ENCODE data around the gene IFI27L2.

The IFI27L2 gene

DNA sequence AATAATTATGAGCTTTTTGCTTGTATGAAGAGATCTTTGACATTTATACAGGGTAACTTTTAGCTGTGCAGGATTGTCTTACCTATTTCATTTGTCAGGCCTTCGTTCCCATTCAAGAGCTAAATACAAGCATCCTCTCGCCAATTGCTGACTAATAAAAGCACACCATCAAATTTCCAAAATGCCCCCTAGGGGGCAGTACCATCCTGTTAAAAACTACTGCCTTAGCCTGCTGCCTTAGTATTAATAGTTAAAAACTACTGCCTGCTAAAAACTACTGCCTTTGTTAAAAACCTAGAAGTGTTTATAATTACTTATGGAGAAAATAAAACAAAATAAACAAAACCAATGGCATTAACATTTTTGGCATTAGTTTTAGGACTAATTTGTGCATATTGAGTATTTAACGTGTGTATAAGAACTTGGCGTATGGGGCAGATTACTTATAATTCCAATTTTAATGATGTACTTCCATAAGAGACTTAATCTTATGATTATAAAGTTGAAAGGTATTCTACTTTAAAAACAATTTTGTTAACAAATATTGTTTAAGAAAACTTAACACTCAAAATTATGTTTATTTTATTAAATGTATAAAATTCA, 3.0 kb upstream of the IFI27L2 start:
- no peaks in the 10 kb centered on the region for H3K9me3 ChIP-seq (ENCODE audit: low read length)
- H3K36me3 ChIP-seq (ENCODE audit: insufficient read depth, low read length) = no peaks in the 10 kb centered on the region
- peaks cover 8% of the 10 kb centered on the region for H3K4me1 ChIP-seq (ENCODE audit: insufficient read depth, low read length)
- H3K27me3 ChIP-seq (ENCODE audit: control insufficient read depth in 1 of 2, insufficient read depth in 2 of 2, low read length in 2 of 2) = no peaks in the 10 kb centered on the region
- no peak overlapping the region for H3K4me3 ChIP-seq (ENCODE audit: low read depth in 1 of 2, low read length in 2 of 2)
- no peak overlapping the region for H3K9ac ChIP-seq (ENCODE audit: low read length)
- no peak overlapping the region for H3K27ac ChIP-seq (ENCODE audit: low read depth, low read length)

- Histone ChIP-seq H3K27ac (ENCODE audit: low read depth, low read length) (peak overlapping the region; percentile 70), H3K9me3 (ENCODE audit: low read length) (no peaks in the 10 kb centered on the region), H3K4me1 (ENCODE audit: insufficient read depth, low read length) (peaks cover 8% of the 10 kb centered on the region), H3K27me3 (ENCODE audit: control insufficient read depth in 1 of 2, insufficient read depth in 2 of 2, low read length in 2 of 2) (no peaks in the 10 kb centered on the region), H3K36me3 (ENCODE audit: insufficient read depth, low read length) (no peaks in the 10 kb centered on the region), H3K9ac (ENCODE audit: low read length) (no peak overlapping the region), H3K4me3 (ENCODE audit: low read depth in 1 of 2, low read length in 2 of 2) (peak overlapping the region; percentile 55 to 74)
These were observed 482 bp upstream of the IFI27L2 start for GRCh38 chr14:94129758-94130414.

- Histone ChIP-seq H3K36me3 (ENCODE audit: insufficient read depth, low read length) (no peaks in the 10 kb centered on the region), H3K4me3 (ENCODE audit: low read depth in 1 of 2, low read length in 2 of 2) (peak overlapping the region in 1 of 2 donors; percentile 74), H3K9ac (ENCODE audit: low read length) (no peak overlapping the region), H3K4me1 (ENCODE audit: insufficient read depth, low read length) (peaks cover 8% of the 10 kb centered on the region), H3K9me3 (ENCODE audit: low read length) (no peaks in the 10 kb centered on the region), H3K27ac (ENCODE audit: low read depth, low read length) (no peak overlapping the region), H3K27me3 (ENCODE audit: control insufficient read depth in 1 of 2, insufficient read depth in 2 of 2, low read length in 2 of 2) (no peaks in the 10 kb centered on the region)
These were observed 1.1 kb downstream of the IFI27L2 start for GRCh38 chr14:94128216-94128839.

GRCh38 chr14:94127330-94127729, 2.1 kb downstream of the IFI27L2 start:
- Histone ChIP-seq H3K27ac (ENCODE audit: low read depth, low read length) (no peak overlapping the region), H3K4me1 (ENCODE audit: insufficient read depth, low read length) (peaks cover 8% of the 10 kb centered on the region), H3K36me3 (ENCODE audit: insufficient read depth, low read length) (no peaks in the 10 kb centered on the region), H3K9me3 (ENCODE audit: low read length) (no peaks in the 10 kb centered on the region), H3K9ac (ENCODE audit: low read length) (no peak overlapping the region), H3K4me3 (ENCODE audit: low read depth in 1 of 2, low read length in 2 of 2) (no peak overlapping the region), H3K27me3 (ENCODE audit: control insufficient read depth in 1 of 2, insufficient read depth in 2 of 2, low read length in 2 of 2) (no peaks in the 10 kb centered on the region)

DNA sequence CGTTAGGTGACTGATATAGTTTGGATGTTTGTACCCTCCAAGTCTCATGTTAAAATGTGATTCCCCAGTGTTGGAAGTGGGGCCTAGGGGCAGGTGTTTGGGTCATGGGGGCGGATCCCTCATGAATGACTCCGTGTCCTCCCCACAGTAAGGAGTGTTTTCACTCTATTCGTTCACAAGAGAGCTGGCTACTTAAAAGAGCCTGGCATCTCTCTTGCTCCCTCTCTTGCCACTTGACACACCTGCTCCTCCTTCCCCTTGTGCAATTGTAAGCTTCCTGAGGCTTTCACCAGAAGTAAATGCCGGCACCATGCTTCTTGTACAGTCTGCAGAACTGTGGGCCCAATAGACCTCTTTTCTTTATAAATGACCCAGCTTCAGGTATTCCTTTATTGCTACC, 2.6 kb downstream of the IFI27L2 start:
- Histone ChIP-seq H3K4me3 (ENCODE audit: low read depth in 1 of 2, low read length in 2 of 2) (no peak overlapping the region), H3K4me1 (ENCODE audit: insufficient read depth, low read length) (peaks cover 8% of the 10 kb centered on the region), H3K27ac (ENCODE audit: low read depth, low read length) (no peak overlapping the region), H3K36me3 (ENCODE audit: insufficient read depth, low read length) (no peaks in the 10 kb centered on the region), H3K9ac (ENCODE audit: low read length) (no peak overlapping the region), H3K9me3 (ENCODE audit: low read length) (no peaks in the 10 kb centered on the region), H3K27me3 (ENCODE audit: control insufficient read depth in 1 of 2, insufficient read depth in 2 of 2, low read length in 2 of 2) (no peaks in the 10 kb centered on the region)

GRCh38 chr14:94126419-94126677, 3.1 kb downstream of the IFI27L2 start:
- peaks cover 8% of the 10 kb centered on the region for H3K4me1 ChIP-seq (ENCODE audit: insufficient read depth, low read length)
- H3K9ac ChIP-seq (ENCODE audit: low read length) = no peak overlapping the region
- H3K9me3 ChIP-seq (ENCODE audit: low read length) = no peaks in the 10 kb centered on the region
- no peak overlapping the region for H3K4me3 ChIP-seq (ENCODE audit: low read depth in 1 of 2, low read length in 2 of 2)
- no peaks in the 10 kb centered on the region for H3K36me3 ChIP-seq (ENCODE audit: insufficient read depth, low read length)
- H3K27me3 ChIP-seq (ENCODE audit: control insufficient read depth in 1 of 2, insufficient read depth in 2 of 2, low read length in 2 of 2) = no peaks in the 10 kb centered on the region
- H3K27ac ChIP-seq (ENCODE audit: low read depth, low read length) = no peak overlapping the region

- Histone ChIP-seq H3K36me3 (ENCODE audit: insufficient read depth, low read length) (no peaks in the 10 kb centered on the region), H3K9me3 (ENCODE audit: low read length) (no peaks in the 10 kb centered on the region), H3K4me3 (ENCODE audit: low read depth in 1 of 2, low read length in 2 of 2) (no peak overlapping the region), H3K27me3 (ENCODE audit: control insufficient read depth in 1 of 2, insufficient read depth in 2 of 2, low read length in 2 of 2) (no peaks in the 10 kb centered on the region), H3K4me1 (ENCODE audit: insufficient read depth, low read length) (peaks cover 8% of the 10 kb centered on the region), H3K27ac (ENCODE audit: low read depth, low read length) (no peak overlapping the region), H3K9ac (ENCODE audit: low read length) (no peak overlapping the region)
These were observed 3.6 kb downstream of the IFI27L2 start for GRCh38 chr14:94125659-94126418.

DNA sequence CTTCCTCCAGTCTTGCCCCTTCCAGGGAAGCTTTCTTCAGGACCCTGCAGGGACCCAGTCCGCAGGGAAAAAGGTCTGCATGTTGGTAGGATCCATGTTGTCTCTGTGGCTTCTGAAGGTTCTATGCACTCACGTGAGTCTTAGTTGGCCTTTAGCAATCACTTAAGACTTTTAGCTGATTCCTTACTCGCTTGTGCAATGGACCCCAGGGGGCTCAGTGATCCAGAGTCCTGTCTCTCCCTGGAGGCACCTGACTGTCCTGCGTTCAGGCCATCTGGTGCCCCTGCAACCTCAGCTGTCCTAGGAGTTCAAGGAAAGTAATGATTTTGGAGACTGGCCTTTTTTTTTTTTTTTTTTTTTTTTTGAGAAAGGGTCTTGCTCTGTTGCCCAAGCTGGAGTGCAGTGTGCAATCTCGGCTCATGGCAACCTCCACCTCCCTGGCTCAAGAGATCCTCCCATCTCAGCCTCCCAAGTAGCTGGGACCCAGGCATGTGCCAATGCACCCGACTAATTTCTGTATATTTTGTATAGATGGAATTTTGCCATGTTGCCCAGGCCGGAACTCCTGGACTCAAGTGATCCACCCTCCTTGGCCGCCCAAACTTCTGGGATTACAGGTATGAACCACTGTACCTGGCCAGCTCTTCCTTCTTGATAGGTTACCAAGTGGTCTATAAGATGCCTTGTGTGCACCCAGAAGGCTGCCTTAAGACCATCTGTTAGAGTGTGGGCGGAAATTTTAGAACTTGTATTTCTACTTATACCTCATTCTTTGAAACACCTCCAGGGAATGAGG, 4.6 kb downstream of the IFI27L2 start:
- Histone ChIP-seq H3K9ac (ENCODE audit: low read length) (no peak overlapping the region), H3K27ac (ENCODE audit: low read depth, low read length) (no peak overlapping the region), H3K9me3 (ENCODE audit: low read length) (no peaks in the 10 kb centered on the region)

DNA sequence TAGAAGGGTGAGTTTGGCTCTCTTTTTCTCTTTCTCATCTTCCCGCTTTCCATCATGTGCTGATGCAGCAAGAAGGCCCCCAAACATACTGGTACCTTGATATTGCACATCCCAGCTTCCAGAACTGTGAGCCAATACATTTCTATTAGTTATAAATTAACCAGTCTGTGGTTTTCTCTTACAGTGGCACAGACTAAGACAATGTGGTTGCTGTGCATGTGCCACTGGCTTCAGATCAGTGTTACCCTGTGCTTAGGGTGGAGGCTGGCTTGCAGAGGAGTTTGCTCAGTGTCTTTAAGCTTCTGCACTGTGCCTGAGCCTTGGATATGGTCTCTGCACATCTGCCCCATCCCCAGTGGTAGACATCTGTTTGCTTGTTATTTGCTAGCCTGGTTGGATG, 5.5 kb downstream of the IFI27L2 start:
- H3K36me3 ChIP-seq (ENCODE audit: insufficient read depth, low read length) = no peaks in the 10 kb centered on the region
- no peak overlapping the region for H3K4me3 ChIP-seq (ENCODE audit: low read depth in 1 of 2, low read length in 2 of 2)
- H3K9me3 ChIP-seq (ENCODE audit: low read length) = no peaks in the 10 kb centered on the region
- no peak overlapping the region for H3K9ac ChIP-seq (ENCODE audit: low read length)
- H3K27me3 ChIP-seq (ENCODE audit: control insufficient read depth in 1 of 2, insufficient read depth in 2 of 2, low read length in 2 of 2) = no peaks in the 10 kb centered on the region
- peaks cover 5% of the 10 kb centered on the region for H3K4me1 ChIP-seq (ENCODE audit: insufficient read depth, low read length)
- no peak overlapping the region for H3K27ac ChIP-seq (ENCODE audit: low read depth, low read length)

More for the DNA sequence above, 4.6 kb downstream of the IFI27L2 start:
- Histone ChIP-seq H3K27me3 (ENCODE audit: control insufficient read depth in 1 of 2, insufficient read depth in 2 of 2, low read length in 2 of 2) (no peaks in the 10 kb centered on the region), H3K4me3 (ENCODE audit: low read depth in 1 of 2, low read length in 2 of 2) (no peak overlapping the region), H3K36me3 (ENCODE audit: insufficient read depth, low read length) (no peaks in the 10 kb centered on the region), H3K4me1 (ENCODE audit: insufficient read depth, low read length) (peaks cover 8% of the 10 kb centered on the region)

DNA sequence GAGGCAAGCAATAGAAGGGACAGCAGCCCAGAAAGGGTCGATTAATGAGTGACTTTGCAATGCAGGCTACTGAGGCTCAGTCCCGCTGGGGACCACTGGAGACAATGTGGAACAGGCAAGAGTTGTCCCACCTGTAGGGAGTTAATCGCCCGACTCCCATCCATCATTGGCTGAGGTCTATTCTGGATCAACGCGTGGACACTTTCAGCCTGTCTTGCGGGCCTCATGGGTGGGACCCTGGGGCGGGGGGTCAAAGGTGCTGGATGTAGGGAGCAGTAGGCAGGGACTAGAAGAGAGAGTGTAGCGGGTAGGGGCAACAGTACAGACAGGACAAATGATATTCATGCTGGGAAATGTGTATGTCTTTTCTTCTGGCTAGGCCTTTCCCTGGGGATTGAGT, 6.1 kb downstream of the IFI27L2 start:
- H3K9me3 ChIP-seq (ENCODE audit: low read length) = no peaks in the 10 kb centered on the region
- H3K9ac ChIP-seq (ENCODE audit: low read length) = no peak overlapping the region

DNA sequence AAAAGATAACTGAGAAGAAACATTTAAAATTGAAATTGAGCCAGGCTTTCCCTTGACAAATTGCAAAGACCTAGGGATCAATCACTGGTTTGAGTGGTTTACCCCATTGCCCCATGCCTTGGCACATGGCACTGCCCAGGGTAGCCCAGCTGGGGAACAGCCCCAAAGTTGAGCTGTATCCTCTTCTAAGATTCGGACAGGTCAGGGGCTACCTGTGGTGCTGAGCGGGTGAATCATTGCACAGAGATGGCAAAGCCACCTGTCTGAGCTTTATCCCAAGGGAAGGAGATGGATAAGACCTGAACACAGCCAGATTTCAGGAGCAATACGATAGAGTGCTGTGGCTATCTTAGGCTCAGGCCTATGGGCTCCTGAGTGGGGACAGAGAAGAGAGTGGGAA, 7.0 kb downstream of the IFI27L2 start:
- no peaks in the 10 kb centered on the region for H3K4me1 ChIP-seq (ENCODE audit: insufficient read depth, low read length)
- H3K4me3 ChIP-seq (ENCODE audit: low read depth in 1 of 2, low read length in 2 of 2) = no peak overlapping the region
- H3K27ac ChIP-seq (ENCODE audit: low read depth, low read length) = no peak overlapping the region
- no peaks in the 10 kb centered on the region for H3K9me3 ChIP-seq (ENCODE audit: low read length)
- no peaks in the 10 kb centered on the region for H3K36me3 ChIP-seq (ENCODE audit: insufficient read depth, low read length)
- no peak overlapping the region for H3K9ac ChIP-seq (ENCODE audit: low read length)
- H3K27me3 ChIP-seq (ENCODE audit: control insufficient read depth in 1 of 2, insufficient read depth in 2 of 2, low read length in 2 of 2) = no peaks in the 10 kb centered on the region

More for the DNA sequence above, 6.1 kb downstream of the IFI27L2 start:
- Histone ChIP-seq H3K4me3 (ENCODE audit: low read depth in 1 of 2, low read length in 2 of 2) (no peak overlapping the region), H3K36me3 (ENCODE audit: insufficient read depth, low read length) (no peaks in the 10 kb centered on the region), H3K27ac (ENCODE audit: low read depth, low read length) (no peak overlapping the region), H3K27me3 (ENCODE audit: control insufficient read depth in 1 of 2, insufficient read depth in 2 of 2, low read length in 2 of 2) (no peaks in the 10 kb centered on the region), H3K4me1 (ENCODE audit: insufficient read depth, low read length) (no peaks in the 10 kb centered on the region)
